Neuronal stem cell (in vitro differentiated cells): ENCODE measurements around the gene CHST15.

Experiments used
- DNase-seq: peaks from one replicate; pipeline ENCODE4 v3.0.0-alpha.2; 2013; ENCODE audit warnings: low spot score
- H2AFZ ChIP-seq: one replicate; pipeline ENCODE4 v1.6.1; 2013; ENCODE audit warnings: mild to moderate bottlenecking, low read length, inconsistent platforms
- H2AK5ac ChIP-seq: 2 replicates; pipeline ENCODE4 v1.6.1; 2013; ENCODE audit warnings: low read depth, mild to moderate bottlenecking, inconsistent platforms, low read length, moderate library complexity, mixed read lengths
- H2BK120ac ChIP-seq: 2 replicates; pipeline ENCODE4 v1.6.1; 2013; ENCODE audit warnings: low read depth, mild to moderate bottlenecking, inconsistent platforms, low read length, moderate library complexity, mixed read lengths
- H2BK12ac ChIP-seq: one replicate; pipeline ENCODE4 v1.6.1; 2013; ENCODE audit warnings: low read length, inconsistent platforms
- H2BK15ac ChIP-seq: 2 replicates; pipeline ENCODE4 v1.6.1; 2013; ENCODE audit warnings: mild to moderate bottlenecking, low read length, inconsistent platforms, mixed read lengths
- H2BK5ac ChIP-seq: one replicate; pipeline ENCODE4 v1.6.1; 2013; ENCODE audit warnings: inconsistent platforms, mild to moderate bottlenecking, low read length, moderate library complexity
- H3K14ac ChIP-seq: one replicate; pipeline ENCODE4 v1.6.1; 2013; ENCODE audit warnings: low read length, inconsistent platforms
- H3K18ac ChIP-seq: 2 replicates; pipeline ENCODE4 v1.6.1; 2013; ENCODE audit warnings: low read length, inconsistent platforms
- H3K23ac ChIP-seq: 2 replicates; pipeline ENCODE4 v1.6.1; 2013; ENCODE audit warnings: low read depth, mild to moderate bottlenecking, mixed read lengths, low read length, inconsistent platforms; ENCODE audit not compliant: poor library complexity
- H3K27ac ChIP-seq: replicated peaks from 3 replicates; pipeline ENCODE4 v1.5.1; 2013; ENCODE audit warnings: low read length, inconsistent platforms
- H3K27me3 ChIP-seq, 3 experiments: 2 replicates each; pipeline ENCODE4 v1.6.1; 2013; ENCODE audit warnings: low read length in 3 of 3, mild to moderate bottlenecking in 2 of 3, inconsistent platforms in 1 of 3, low read depth in 1 of 3, mixed read lengths in 1 of 3, moderate library complexity in 1 of 3; ENCODE audit not compliant: control insufficient read depth in 3 of 3, insufficient read depth in 3 of 3
- H3K36me3 ChIP-seq, 2 donors: replicated peaks in 1 of 2; 2 replicates each; pipeline ENCODE4 v1.6.1; 2013; ENCODE audit warnings: low read length in 2 of 2; ENCODE audit not compliant: control insufficient read depth in 2 of 2, insufficient read depth in 2 of 2
- H3K4ac ChIP-seq: 2 replicates; pipeline ENCODE4 v1.6.1; 2013; ENCODE audit warnings: inconsistent platforms, mild to moderate bottlenecking, low read length, moderate library complexity
- H3K4me1 ChIP-seq, 2 donors: 1 replicate in 1 of 2; 2 replicates in 1 of 2; pipeline ENCODE4 v1.6.1; 2013; ENCODE audit warnings: low read length in 2 of 2, low read depth in 1 of 2; ENCODE audit not compliant: control insufficient read depth in 2 of 2, insufficient read depth in 1 of 2
- H3K4me2 ChIP-seq: one replicate; pipeline ENCODE4 v1.6.1; 2013; ENCODE audit warnings: mild to moderate bottlenecking, low read length, inconsistent platforms; ENCODE audit not compliant: insufficient read depth, poor library complexity, severe bottlenecking
- H3K4me3 ChIP-seq, 2 donors: 2 replicates each; pipeline ENCODE4 v1.5.1; 2013; ENCODE audit warnings: low read length in 2 of 2, mild to moderate bottlenecking in 2 of 2, inconsistent platforms in 1 of 2, moderate library complexity in 1 of 2
- H3K79me1 ChIP-seq: one replicate; pipeline ENCODE4 v1.6.1; 2013; ENCODE audit warnings: low read depth, mild to moderate bottlenecking, inconsistent platforms, low read length, moderate library complexity
- H3K9ac ChIP-seq: one replicate; pipeline ENCODE4 v1.6.1; 2013; ENCODE audit warnings: mild to moderate bottlenecking, low read depth, low read length, inconsistent platforms; ENCODE audit not compliant: poor library complexity
- H3K9me3 ChIP-seq, 2 donors: replicated peaks in 1 of 2; 2 replicates each; pipeline versions ENCODE3 to v1.6.1; 2013; ENCODE audit warnings: low read length in 2 of 2, mild to moderate bottlenecking in 2 of 2, inconsistent platforms in 1 of 2, low read depth in 1 of 2, mixed read lengths in 1 of 2, moderate library complexity in 1 of 2; ENCODE audit not compliant: control insufficient read depth in 2 of 2, insufficient read depth in 1 of 2
- H4K8ac ChIP-seq: one replicate; pipeline ENCODE4 v1.6.1; 2013; ENCODE audit warnings: low read depth, mild to moderate bottlenecking, inconsistent platforms, low read length, moderate library complexity
- H4K91ac ChIP-seq: one replicate; pipeline ENCODE4 v1.6.1; 2013; ENCODE audit warnings: low read length, low read depth, mild to moderate bottlenecking, inconsistent platforms; ENCODE audit not compliant: poor library complexity
- WGBS, 2 donors: extraction: QIAGEN DNeasy Blood & Tissue Kit; methylation state at CpG; one replicate each; pipeline ENCODE4 v1.1.7; 2013; ENCODE audit warnings: missing lambda C conversion rate in 2 of 2, mixed read lengths in 1 of 2; ENCODE audit not compliant: insufficient read length in 2 of 2, insufficient replicate concordance in 1 of 2; ENCODE audit errors: extremely low coverage in 2 of 2; 5-methylcytosine and 5-hydroxymethylcytosine counted together

The CHST15 gene

DNA sequence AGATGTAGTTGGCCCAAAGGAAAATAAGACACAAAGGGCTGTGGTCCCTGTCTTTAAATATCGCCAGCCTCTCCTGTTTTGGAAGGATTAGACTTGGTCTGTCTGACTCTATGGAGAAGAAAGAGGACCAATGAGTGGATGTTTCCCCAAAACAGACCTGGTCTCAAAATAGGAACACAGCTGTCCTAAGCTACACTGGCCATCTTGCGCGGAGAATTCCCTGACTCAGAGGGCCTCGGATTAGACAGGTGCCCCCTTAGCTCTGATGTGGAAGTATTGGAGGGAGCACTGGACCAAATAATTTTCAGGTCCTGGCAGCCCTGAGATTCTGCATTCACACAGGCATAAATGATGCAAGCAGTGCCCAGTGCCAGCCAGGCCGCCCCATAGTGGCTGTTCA is 56.1 kb downstream of the CHST15 start:
- Histone ChIP-seq H3K9ac (no peak overlapping the region), H4K91ac (no peak overlapping the region), H3K79me1 (no peaks in the 10 kb centered on the region), H3K4me3 (no peak overlapping the region), H2BK12ac (no peak overlapping the region), H3K4me2 (no peak overlapping the region), H3K9me3 (no peaks in the 10 kb centered on the region), H2AK5ac (no peak overlapping the region), H3K23ac (no peak overlapping the region), H3K4ac (no peak overlapping the region), H3K4me1 (peaks cover 2 to 8% of the 10 kb centered on the region in 2 donors), H4K8ac (no peak overlapping the region), H2BK120ac (no peak overlapping the region), H3K18ac (no peak overlapping the region), H3K27me3 (no peaks in the 10 kb centered on the region), H2AFZ (no peak overlapping the region), H2BK5ac (no peak overlapping the region), H2BK15ac (no peak overlapping the region), H3K36me3 (peaks cover 0 to 45% of the 10 kb centered on the region in 2 donors), H3K27ac (no peak overlapping the region), H3K14ac (no peak overlapping the region)
- DNase-seq: no peak
- no CpG with 5 or more reads among the region's 5 CpGs for WGBS, 2 donors

DNA sequence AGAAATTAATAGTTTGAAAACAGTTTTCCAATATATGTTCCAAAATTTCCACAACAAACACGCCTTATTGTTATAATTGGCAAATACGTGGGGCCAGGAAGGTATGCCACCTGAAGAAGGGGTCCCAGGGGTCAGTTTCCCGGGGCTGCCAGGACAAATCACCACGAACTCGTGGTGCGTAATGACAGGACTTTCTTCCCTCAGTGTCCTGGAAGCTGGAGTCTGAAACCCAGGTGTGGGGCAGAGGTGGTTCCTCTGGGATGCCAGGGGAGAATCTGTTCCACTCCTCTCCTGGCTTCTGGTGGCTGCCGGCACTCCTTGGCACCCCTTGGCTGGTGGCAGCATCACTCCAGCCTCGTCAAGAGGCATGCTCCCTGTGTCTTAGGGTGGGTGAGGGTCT is 56.7 kb downstream of the CHST15 start:
- Histone ChIP-seq H4K91ac (no peak overlapping the region), H3K23ac (no peak overlapping the region), H4K8ac (no peak overlapping the region), H3K14ac (no peak overlapping the region), H2AK5ac (no peak overlapping the region), H2BK120ac (no peak overlapping the region), H2BK15ac (no peak overlapping the region), H3K4ac (no peak overlapping the region), H3K4me3 (no peak overlapping the region), H3K79me1 (no peaks in the 10 kb centered on the region), H3K36me3 (peaks cover 0 to 40% of the 10 kb centered on the region in 2 donors), H3K4me2 (no peak overlapping the region), H2BK12ac (no peak overlapping the region), H3K27me3 (no peaks in the 10 kb centered on the region), H3K4me1 (peaks cover 2 to 8% of the 10 kb centered on the region in 2 donors), H3K27ac (no peak overlapping the region), H3K9me3 (no peaks in the 10 kb centered on the region), H3K18ac (no peak overlapping the region), H2AFZ (no peak overlapping the region), H2BK5ac (no peak overlapping the region), H3K9ac (no peak overlapping the region)
- WGBS, 2 donors: no CpG with 5 or more reads among the region's 8 CpGs
- no peak for DNase-seq

DNA sequence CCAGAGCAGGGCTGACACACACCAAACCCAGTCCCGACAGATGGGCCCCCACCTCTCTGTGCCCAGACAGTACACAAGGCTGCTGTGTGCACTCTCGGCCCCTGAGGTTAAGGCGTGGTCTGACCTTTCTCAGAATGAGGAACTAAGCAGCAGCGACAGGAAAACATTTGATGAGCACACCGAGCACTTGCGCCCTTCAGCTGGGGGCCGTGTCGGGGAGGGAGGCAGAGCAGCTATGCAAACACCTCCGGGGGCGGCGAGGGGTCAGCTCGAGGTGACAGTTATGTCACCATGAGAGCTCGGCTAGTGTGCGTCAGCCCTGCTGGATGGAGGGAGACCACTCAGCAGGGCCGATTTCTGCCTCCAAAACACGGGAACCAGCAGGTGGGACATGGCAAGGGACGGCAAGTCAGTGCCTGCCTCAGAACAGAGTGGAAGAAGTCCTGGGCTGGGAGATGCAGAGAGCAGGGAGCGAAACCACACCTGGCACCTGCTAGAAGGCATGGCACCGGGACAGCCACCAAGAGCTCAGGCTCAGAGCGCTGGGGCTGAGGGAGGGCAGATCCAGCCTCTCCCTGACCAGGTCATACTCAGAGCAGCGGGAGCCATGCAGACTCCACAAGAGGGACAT is 57.4 kb downstream of the CHST15 start:
- Histone ChIP-seq H2BK5ac (peak overlapping the region; percentile 70), H3K9ac (peak overlapping the region; percentile 76), H2AFZ (no peak overlapping the region), H3K27me3 (no peaks in the 10 kb centered on the region), H2AK5ac (peak overlapping the region; percentile 51), H3K14ac (no peak overlapping the region), H3K36me3 (peaks cover 0 to 43% of the 10 kb centered on the region in 2 donors), H4K91ac (no peak overlapping the region), H3K4me3 (no peak overlapping the region), H3K18ac (peak overlapping the region; percentile 82), H3K79me1 (no peaks in the 10 kb centered on the region), H3K4ac (no peak overlapping the region), H3K4me2 (no peak overlapping the region), H2BK15ac (no peak overlapping the region), H2BK12ac (no peak overlapping the region), H3K23ac (peak overlapping the region; percentile 35), H3K4me1 (peaks cover 2 to 8% of the 10 kb centered on the region in 2 donors), H3K9me3 (no peaks in the 10 kb centered on the region), H3K27ac (no peak overlapping the region), H4K8ac (no peak overlapping the region), H2BK120ac (no peak overlapping the region)
- WGBS, 2 donors: no CpG with 5 or more reads among the region's 21 CpGs
- DNase-seq: no peak

DNA sequence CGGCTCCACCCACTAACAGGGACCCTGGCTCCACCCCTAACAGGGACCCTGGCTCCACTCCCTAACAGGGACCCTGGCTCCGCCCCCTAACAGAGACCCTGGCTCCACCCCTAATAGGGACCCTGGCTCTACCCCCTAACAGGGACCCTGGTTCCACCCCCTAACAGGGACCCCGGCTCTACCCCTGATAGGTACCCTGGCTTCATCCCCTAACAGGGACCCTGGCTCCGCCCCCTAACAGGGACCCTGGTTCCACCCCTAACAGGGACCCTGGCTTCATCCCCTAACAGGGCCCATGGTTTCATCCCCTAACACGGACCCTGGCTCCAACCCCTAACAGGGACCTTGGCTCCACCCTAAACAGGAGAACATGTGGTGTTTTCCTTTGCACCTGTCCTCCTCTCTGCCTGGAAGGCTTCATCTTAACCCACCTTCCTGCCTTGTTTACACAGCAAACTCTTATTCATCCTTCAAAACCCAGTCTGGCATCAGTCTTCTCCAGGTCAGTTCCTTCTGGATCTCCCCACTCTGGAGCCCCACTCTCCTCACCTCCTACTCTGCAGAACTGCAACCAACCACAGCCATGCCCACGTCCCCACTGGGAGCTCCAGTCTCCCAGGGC is 58.0 kb downstream of the CHST15 start:
- H3K79me1 ChIP-seq: no peaks in the 10 kb centered on the region
- no peak overlapping the region for H2BK15ac ChIP-seq
- H3K14ac ChIP-seq: no peak overlapping the region
- no peak overlapping the region for H3K23ac ChIP-seq
- no peak for DNase-seq
- no peaks in the 10 kb centered on the region for H3K9me3 ChIP-seq
- no peak overlapping the region for H3K4ac ChIP-seq
- H2AFZ ChIP-seq: no peak overlapping the region
- peak overlapping the region; percentile 70 for H2BK5ac ChIP-seq
- no peak overlapping the region for H3K4me2 ChIP-seq
- no peak overlapping the region for H3K27ac ChIP-seq
- no peaks in the 10 kb centered on the region for H3K27me3 ChIP-seq
- H3K36me3 ChIP-seq: peaks cover 0 to 40% of the 10 kb centered on the region in 2 donors
- H3K18ac ChIP-seq: peak overlapping the region; percentile 50
- H2AK5ac ChIP-seq: no peak overlapping the region
- no peak overlapping the region for H2BK120ac ChIP-seq
- no peak overlapping the region for H3K9ac ChIP-seq
- no peak overlapping the region for H4K8ac ChIP-seq
- H4K91ac ChIP-seq: no peak overlapping the region
- H3K4me1 ChIP-seq: peaks cover 2 to 8% of the 10 kb centered on the region in 2 donors
- H3K4me3 ChIP-seq: no peak overlapping the region
- H2BK12ac ChIP-seq: no peak overlapping the region
- WGBS, 2 donors: no CpG with 5 or more reads among the region's 6 CpGs
